ENCODE measurements around the gene FAM168A.

- TF ChIP-seq CTCF (IDR thresholded peaks at IDR 0.05) (no peak), POLR2A (IDR thresholded peaks at IDR 0.05) (no peak), POLR2AphosphoS5 (IDR thresholded peaks at IDR 0.05) (no peak)
These were observed 231.7 kb downstream of the FAM168A start for GRCh38 chr11:73366265-73366610.
